ENCODE measurements around the gene CD109. TPM values are rescaled to one million over a fixed set of nuclear protein-coding genes. Genes with fewer than 3 reads are reported as not detected.
"Not testable (repeated sequence)": the region's sequence is repeated elsewhere in the genome, so short reads cannot be mapped to it uniquely, and the experiment has no call there.

Gene CD109
- total and polyA plus RNA-seq, 2 experiments from 2014 or later = 1.5 to 2.1 TPM

DNA sequence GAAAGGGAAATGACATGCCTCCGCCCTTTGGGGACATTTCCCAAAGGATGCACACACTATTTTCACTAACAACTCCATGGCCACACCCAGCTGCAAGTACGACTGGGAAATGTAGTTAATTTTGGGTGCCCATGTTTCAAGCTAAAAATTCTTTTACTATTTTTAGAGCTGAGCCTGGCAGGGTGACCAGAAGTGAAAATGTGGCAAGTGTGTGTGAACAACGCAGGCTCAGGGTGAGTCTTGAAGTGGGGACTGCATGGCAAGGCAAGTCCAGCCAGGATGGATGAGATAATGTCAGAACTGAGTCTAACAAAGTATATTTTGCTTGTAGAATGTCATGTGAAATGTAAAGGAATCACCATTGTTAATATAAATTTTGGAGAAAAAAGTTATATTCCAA, 17.0 kb upstream of the CD109 start:
- H3K4me3 ChIP-seq = no peak overlapping the region
- no peaks in the 10 kb centered on the region for H3K36me3 ChIP-seq
- no peaks in the 10 kb centered on the region for H3K27me3 ChIP-seq
- H3K27ac ChIP-seq = no peak overlapping the region
- H3K4me1 ChIP-seq (ENCODE audit: low read depth) = peaks cover 9% of the 10 kb centered on the region
- H3K9me3 ChIP-seq (ENCODE audit: low read depth) = no peaks in the 10 kb centered on the region
- TF ChIP-seq, protein P1, sequence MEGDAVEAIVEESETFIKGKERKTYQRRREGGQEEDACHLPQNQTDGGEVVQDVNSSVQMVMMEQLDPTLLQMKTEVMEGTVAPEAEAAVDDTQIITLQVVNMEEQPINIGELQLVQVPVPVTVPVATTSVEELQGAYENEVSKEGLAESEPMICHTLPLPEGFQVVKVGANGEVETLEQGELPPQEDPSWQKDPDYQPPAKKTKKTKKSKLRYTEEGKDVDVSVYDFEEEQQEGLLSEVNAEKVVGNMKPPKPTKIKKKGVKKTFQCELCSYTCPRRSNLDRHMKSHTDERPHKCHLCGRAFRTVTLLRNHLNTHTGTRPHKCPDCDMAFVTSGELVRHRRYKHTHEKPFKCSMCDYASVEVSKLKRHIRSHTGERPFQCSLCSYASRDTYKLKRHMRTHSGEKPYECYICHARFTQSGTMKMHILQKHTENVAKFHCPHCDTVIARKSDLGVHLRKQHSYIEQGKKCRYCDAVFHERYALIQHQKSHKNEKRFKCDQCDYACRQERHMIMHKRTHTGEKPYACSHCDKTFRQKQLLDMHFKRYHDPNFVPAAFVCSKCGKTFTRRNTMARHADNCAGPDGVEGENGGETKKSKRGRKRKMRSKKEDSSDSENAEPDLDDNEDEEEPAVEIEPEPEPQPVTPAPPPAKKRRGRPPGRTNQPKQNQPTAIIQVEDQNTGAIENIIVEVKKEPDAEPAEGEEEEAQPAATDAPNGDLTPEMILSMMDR (IDR thresholded peaks at IDR 0.05; ENCODE audit: low read depth, low read length) = no peak
- DNase-seq (ENCODE audit: low read depth in 1 of 2, low spot score in 1 of 2) = no peak

DNA sequence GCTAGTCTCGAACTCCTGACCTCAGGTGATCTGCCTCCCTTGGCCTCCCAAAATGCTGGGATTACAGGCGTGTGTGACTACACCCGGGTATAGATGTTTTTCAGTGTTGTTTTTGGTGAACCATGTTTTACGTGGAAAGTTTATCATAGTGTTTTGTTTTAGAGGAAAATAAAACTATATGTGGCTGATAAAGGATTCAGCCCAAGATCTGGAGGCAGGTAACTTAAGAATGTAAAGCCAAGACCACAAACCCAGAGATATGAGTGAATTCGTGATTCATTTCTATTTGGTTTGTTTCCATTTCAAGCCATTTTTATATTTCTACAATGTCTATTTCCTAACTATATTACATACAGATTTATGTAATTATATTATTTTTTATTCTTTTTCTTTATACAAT, 16.2 kb upstream of the CD109 start:
- H3K27me3 ChIP-seq; H3K4me3 ChIP-seq; H3K36me3 ChIP-seq; H3K4me1 ChIP-seq (ENCODE audit: low read depth); DNase-seq (ENCODE audit: low read depth in 1 of 2, low spot score in 1 of 2); H3K27ac ChIP-seq; H3K9me3 ChIP-seq (ENCODE audit: low read depth): not testable (repeated sequence)

DNA sequence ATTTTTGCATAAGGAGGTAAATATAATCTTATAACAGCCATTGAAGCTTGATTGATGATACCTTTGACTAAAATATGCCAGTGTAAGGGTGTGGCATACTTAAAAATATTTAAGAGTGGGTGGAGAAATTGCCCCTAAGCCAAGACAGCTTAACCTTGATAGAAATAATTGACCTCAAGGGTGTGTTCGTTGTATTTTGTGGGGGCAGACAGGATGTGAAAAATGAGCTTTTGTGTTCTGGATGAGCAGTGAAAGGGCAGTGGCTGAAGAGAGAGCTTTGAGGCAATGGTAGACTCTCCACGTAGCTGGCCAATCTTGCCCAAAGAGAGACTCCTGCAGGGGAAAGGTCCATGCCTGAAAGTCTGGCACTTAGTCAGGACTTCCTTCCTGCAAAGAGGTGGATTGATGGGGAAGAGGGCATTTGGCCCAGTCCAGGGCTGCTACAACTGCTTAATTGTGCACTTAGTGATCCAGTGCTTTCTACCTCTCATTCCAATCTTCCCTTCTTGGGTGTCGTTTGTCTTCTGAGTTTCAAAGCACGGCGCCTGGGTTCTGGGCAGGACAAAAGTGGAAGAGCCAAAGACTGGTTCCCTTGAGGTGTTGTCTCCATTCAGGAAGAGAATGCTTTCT, 15.6 kb upstream of the CD109 start:
- DNase-seq (ENCODE audit: low read depth in 1 of 2, low spot score in 1 of 2) = no peak
- Histone ChIP-seq H3K27me3 (no peaks in the 10 kb centered on the region), H3K4me1 (ENCODE audit: low read depth) (peaks cover 9% of the 10 kb centered on the region)

DNA sequence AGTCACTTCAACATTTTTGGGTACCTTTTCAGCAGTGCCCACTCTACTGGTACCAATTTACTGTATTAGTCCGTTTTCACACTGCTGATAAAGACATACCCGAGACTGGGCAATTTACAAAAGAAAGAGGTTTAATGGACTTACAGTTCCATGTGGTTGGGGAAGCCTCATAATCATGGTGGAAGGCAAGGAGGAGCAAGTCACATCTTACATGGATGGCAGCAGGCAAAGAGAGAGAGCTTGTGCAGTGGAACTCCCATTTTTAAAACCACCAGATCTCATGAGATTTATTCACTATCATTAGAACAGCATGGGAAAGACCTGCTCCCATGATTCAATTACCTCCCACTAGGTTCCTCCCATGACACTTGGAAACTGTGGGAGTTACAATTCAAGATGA, 12.4 kb upstream of the CD109 start:
- not testable (repeated sequence) for H3K27me3 ChIP-seq; H3K9me3 ChIP-seq (ENCODE audit: low read depth); H3K36me3 ChIP-seq; DNase-seq (ENCODE audit: low read depth in 1 of 2, low spot score in 1 of 2); H3K4me3 ChIP-seq; H3K27ac ChIP-seq; H3K4me1 ChIP-seq (ENCODE audit: low read depth)

More for the DNA sequence above, 15.6 kb upstream of the CD109 start:
- H3K27ac ChIP-seq = no peak overlapping the region
- no peaks in the 10 kb centered on the region for H3K36me3 ChIP-seq
- no peaks in the 10 kb centered on the region for H3K9me3 ChIP-seq (ENCODE audit: low read depth)
- TF ChIP-seq, protein P1 (IDR thresholded peaks at IDR 0.05; ENCODE audit: low read depth, low read length) = no peak
- no peak overlapping the region for H3K4me3 ChIP-seq

DNA sequence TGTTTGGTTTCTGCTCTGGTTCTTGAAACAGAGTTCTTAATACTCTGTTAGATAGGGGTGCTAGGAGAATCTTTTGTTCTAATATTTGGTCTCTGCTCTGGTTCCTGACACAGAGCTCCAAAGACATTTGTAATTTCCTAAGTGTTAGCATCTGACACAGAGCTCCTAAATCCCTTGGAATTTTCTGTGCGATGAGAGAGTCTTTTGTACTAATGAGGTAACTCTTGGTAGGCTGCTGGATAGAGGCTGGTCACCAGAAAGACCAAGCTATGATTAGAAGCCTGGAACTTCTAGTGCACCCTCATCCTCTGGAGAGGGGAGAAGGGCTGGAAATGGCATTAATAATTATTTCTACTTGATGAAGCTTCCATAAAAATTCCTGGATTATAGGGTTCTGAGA, 7.7 kb upstream of the CD109 start:
- Histone ChIP-seq H3K27me3 (no peaks in the 10 kb centered on the region), H3K36me3 (no peaks in the 10 kb centered on the region), H3K4me3 (no peak overlapping the region), H3K9me3 (ENCODE audit: low read depth) (no peaks in the 10 kb centered on the region), H3K4me1 (ENCODE audit: low read depth) (no peaks in the 10 kb centered on the region), H3K27ac (no peak overlapping the region)
- TF ChIP-seq, protein P1 (IDR thresholded peaks at IDR 0.05; ENCODE audit: low read depth, low read length) = no peak
- no peak for DNase-seq (ENCODE audit: low read depth in 1 of 2, low spot score in 1 of 2)

DNA sequence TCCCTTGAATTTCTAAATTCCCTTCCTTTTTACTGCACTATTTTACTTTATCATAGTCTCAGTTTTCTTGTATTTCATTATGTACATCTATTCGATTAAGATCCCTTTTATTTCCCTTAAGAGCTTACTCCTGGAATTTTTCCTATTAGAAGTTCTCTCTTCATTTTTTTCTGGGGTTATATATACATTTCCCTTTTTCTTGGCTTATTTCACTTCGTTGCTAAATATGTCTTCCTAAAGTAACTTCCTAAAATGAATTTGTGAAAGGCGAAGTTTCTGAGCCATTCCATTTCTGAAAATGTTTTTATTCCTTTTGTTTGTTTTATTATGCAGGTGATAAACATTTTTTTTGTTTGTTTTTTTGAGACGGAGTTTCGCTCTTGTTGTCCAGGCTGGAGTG, 5.9 kb upstream of the CD109 start:
- no peak overlapping the region for H3K4me3 ChIP-seq
- H3K4me1 ChIP-seq (ENCODE audit: low read depth) = no peaks in the 10 kb centered on the region
- no peaks in the 10 kb centered on the region for H3K9me3 ChIP-seq (ENCODE audit: low read depth)
- H3K36me3 ChIP-seq = no peaks in the 10 kb centered on the region
- no peaks in the 10 kb centered on the region for H3K27me3 ChIP-seq
- no peak overlapping the region for H3K27ac ChIP-seq
- TF ChIP-seq, protein P1 (IDR thresholded peaks at IDR 0.05; ENCODE audit: low read depth, low read length) = no peak
- no peak for DNase-seq (ENCODE audit: low read depth in 1 of 2, low spot score in 1 of 2)

DNA sequence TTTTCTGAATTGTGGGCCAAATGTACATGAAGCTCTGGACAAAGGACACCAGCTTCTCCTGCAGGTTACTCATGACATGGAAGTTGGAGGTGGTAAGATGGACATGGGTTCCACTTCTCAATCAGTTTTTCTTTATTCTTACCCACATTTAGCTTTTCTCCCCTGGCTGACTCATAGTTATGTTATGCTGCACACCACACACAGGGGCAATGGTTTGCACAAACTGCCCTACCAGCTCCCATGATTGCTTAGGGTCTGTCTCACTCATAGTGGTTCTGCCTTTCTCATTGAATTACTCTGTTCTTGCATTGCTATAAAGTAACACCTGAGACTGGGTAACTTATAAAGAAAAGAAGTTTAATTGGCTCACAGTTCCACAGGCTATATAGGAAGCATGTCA, 4.5 kb upstream of the CD109 start:
- Histone ChIP-seq H3K36me3 (no peaks in the 10 kb centered on the region), H3K4me1 (ENCODE audit: low read depth) (no peaks in the 10 kb centered on the region), H3K27ac (no peak overlapping the region), H3K9me3 (ENCODE audit: low read depth) (no peaks in the 10 kb centered on the region), H3K4me3 (no peak overlapping the region), H3K27me3 (no peaks in the 10 kb centered on the region)
- DNase-seq (ENCODE audit: low read depth in 1 of 2, low spot score in 1 of 2) = no peak
- TF ChIP-seq, protein P1 (IDR thresholded peaks at IDR 0.05; ENCODE audit: low read depth, low read length) = no peak

Data from cardiac muscle cell (in vitro differentiated cells and primary cell).